DMS 273 (cell line): ENCODE results near the gene MEX3A.

Experiments used
- DNase-seq: peaks from one replicate; lab custom pipeline; 2025; ENCODE audit not compliant: unreplicated experiment; lab: John Stamatoyannopoulos, UW

Gene MEX3A

GRCh38 chr1:156103521-156103947, 21.3 kb upstream of the MEX3A start:
- DNase-seq: peak; percentile 67

GRCh38 chr1:156102633-156103511, 20.6 kb upstream of the MEX3A start:
- peak; percentile 67 for DNase-seq

- DNase-seq: no peak
Measured at GRCh38 chr1:156101880-156102279, 19.6 kb upstream of the MEX3A start.

GRCh38 chr1:156100205-156100995, 18.1 kb upstream of the MEX3A start:
- peak; percentile 46 for DNase-seq

- DNase-seq: no peak
Measured at GRCh38 chr1:156099282-156099681, 17.0 kb upstream of the MEX3A start.

GRCh38 chr1:156098784-156099183, 16.5 kb upstream of the MEX3A start:
- no peak for DNase-seq

GRCh38 chr1:156097499-156098178, 15.4 kb upstream of the MEX3A start:
- DNase-seq: no peak

- peak; percentile 91 for DNase-seq
Measured at GRCh38 chr1:156096640-156097391, 14.6 kb upstream of the MEX3A start.

GRCh38 chr1:156095906-156096508, 13.7 kb upstream of the MEX3A start:
- no peak for DNase-seq

- DNase-seq: no peak
Measured at GRCh38 chr1:156091610-156092009, 9.3 kb upstream of the MEX3A start.

GRCh38 chr1:156090840-156091188, 8.5 kb upstream of the MEX3A start:
- DNase-seq: peak; percentile 93

GRCh38 chr1:156090138-156090839, 8.0 kb upstream of the MEX3A start:
- no peak for DNase-seq

- peak; percentile 53 for DNase-seq
Measured at GRCh38 chr1:156089704-156090103, 7.4 kb upstream of the MEX3A start.

- DNase-seq: no peak
Measured at GRCh38 chr1:156086256-156086662, 4.0 kb upstream of the MEX3A start.

GRCh38 chr1:156083800-156084790, 1.8 kb upstream of the MEX3A start:
- no peak for DNase-seq

GRCh38 chr1:156081917-156082308, 352 bp downstream of the MEX3A start:
- DNase-seq: no peak

GRCh38 chr1:156081180-156081916, 917 bp downstream of the MEX3A start:
- peak; percentile 59 for DNase-seq

GRCh38 chr1:156080863-156081179, 1.4 kb downstream of the MEX3A start:
- no peak for DNase-seq
